ENCODE data around the gene FBXO27. TPM values are rescaled to one million over a fixed set of nuclear protein-coding genes. Genes with fewer than 3 reads are reported as not detected.

Gene FBXO27
- total RNA-seq, 1 donor from 2014 or later = 20.9 TPM

DNA sequence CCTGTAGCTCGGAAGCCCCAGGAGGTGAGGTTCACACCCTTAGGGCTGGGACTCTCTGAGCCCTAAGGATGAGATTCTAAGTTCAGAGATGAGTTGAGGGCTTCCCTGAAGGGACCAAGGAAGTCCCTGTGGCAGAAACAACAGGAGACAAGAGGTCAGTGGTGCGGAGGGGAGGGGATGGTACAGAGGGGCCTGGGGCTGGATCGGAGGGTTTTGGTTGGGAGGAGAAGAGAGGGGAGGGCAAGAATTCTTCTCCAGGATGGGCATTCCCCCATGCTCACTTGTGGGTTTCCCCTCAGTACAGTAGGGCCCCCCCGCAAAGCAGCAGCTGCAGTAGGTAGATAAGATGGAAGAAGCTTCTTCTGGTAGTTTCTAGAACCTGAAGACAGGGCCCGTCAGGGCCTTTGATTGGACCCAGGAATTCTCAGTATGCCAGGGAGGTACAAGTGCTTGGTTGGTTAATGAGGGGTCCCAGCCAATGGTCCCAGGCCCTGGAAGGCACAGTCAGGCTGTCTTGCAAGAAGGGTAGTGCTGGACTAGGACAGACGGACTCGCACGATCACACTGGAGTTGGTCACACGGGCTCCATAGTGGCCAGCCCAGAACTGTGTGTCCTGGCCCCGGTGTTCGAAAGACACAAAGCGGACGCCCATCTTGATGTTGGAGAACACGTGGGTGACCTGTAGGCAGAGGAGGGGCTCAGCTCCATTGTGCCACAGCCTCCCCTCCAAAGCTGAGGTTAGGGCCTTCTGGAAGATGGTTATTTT is 7.3 kb downstream of the FBXO27 start:
- H3K9me3 ChIP-seq (replicated peaks) = no peaks in the 10 kb centered on the region
- no peak overlapping the region for H3K27ac ChIP-seq (replicated peaks)
- intact Hi-C loops (cut with micrococcal nuclease) = no loop called here
- TF ChIP-seq, protein P1, sequence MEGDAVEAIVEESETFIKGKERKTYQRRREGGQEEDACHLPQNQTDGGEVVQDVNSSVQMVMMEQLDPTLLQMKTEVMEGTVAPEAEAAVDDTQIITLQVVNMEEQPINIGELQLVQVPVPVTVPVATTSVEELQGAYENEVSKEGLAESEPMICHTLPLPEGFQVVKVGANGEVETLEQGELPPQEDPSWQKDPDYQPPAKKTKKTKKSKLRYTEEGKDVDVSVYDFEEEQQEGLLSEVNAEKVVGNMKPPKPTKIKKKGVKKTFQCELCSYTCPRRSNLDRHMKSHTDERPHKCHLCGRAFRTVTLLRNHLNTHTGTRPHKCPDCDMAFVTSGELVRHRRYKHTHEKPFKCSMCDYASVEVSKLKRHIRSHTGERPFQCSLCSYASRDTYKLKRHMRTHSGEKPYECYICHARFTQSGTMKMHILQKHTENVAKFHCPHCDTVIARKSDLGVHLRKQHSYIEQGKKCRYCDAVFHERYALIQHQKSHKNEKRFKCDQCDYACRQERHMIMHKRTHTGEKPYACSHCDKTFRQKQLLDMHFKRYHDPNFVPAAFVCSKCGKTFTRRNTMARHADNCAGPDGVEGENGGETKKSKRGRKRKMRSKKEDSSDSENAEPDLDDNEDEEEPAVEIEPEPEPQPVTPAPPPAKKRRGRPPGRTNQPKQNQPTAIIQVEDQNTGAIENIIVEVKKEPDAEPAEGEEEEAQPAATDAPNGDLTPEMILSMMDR (IDR thresholded peaks at IDR 0.05; ENCODE audit: borderline replicate concordance) = no peak
- no peak overlapping the region for H3K4me3 ChIP-seq
- H3K4me1 ChIP-seq = no peaks in the 10 kb centered on the region
- H3K36me3 ChIP-seq = peaks cover 2% of the 10 kb centered on the region
- H3K27me3 ChIP-seq (ENCODE audit: low read depth) = peaks cover 18% of the 10 kb centered on the region
- DNase-seq = no peak

DNA sequence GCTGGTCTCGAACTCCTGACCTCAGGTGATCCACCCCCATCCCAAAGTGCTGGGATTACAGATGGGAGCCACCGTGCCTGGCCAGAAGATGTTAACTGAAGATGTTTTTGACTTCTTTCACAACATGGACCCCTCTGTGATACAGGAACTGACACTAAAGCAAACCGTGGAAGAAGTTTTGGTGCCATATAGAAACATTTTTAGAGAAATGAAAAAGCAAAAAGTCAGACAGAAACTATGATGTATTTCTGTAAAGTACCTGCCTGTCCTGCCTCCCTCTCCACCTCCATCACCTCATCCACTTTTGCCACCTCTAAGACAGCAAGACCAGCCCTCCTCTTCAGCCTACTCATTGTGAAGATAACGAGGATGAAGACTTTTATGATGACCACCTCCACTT is 11.3 kb downstream of the FBXO27 start:
- no peaks in the 10 kb centered on the region for H3K27me3 ChIP-seq (ENCODE audit: low read depth)
- intact Hi-C loops (cut with micrococcal nuclease) = no loop called here
- H3K4me3 ChIP-seq = no peak overlapping the region
- no peaks in the 10 kb centered on the region for H3K4me1 ChIP-seq
- H3K9me3 ChIP-seq (replicated peaks) = no peaks in the 10 kb centered on the region
- DNase-seq = no peak
- H3K36me3 ChIP-seq = no peaks in the 10 kb centered on the region
- no peak overlapping the region for H3K27ac ChIP-seq (replicated peaks)
- TF ChIP-seq, protein P1 (IDR thresholded peaks at IDR 0.05; ENCODE audit: borderline replicate concordance) = no peak

DNA sequence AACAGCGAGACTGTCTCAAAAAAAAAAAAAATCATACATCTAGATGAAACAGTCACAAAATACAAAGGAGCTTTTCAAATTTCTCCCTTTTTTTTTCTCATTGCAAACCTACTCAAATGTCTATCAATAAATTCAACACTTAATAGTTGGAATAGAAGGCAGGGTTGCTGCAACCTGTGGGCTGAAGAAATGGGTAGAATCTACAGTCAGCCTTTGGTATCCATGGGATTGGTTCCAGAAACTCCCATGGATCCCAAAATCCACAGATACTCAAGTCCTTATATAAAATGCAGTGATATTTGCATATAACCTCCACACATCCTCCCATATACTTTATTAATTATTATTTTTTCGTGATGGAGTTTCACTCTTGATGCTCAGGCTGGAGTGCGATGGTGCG is 14.7 kb downstream of the FBXO27 start:
- Histone ChIP-seq H3K9me3 (replicated peaks) (no peaks in the 10 kb centered on the region), H3K4me1 (no peaks in the 10 kb centered on the region), H3K4me3 (no peak overlapping the region), H3K27me3 (ENCODE audit: low read depth) (no peaks in the 10 kb centered on the region), H3K36me3 (no peaks in the 10 kb centered on the region), H3K27ac (replicated peaks) (no peak overlapping the region)
- intact Hi-C loops (cut with micrococcal nuclease) = no loop called here
- TF ChIP-seq, protein P1 (IDR thresholded peaks at IDR 0.05; ENCODE audit: borderline replicate concordance) = no peak
- no peak for DNase-seq

DNA sequence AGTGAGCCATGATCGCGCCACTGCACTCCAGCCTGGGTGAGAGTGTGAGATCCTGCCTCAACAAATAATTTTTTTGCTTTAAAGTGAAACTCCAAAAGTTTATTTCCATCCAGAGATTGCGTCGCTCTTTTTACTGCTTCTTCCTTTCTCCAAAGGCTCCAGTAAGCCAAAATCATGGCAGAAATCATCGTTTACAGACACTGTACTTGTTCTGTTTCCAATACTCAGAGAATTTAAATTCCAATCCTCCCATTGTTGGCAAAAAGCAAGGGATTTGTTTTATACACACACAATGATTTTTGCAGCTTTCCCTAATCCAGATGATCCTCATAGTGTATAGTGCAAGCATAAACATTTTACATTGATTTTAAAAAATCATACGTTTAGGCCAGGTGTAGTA is 15.3 kb downstream of the FBXO27 start:
- Histone ChIP-seq H3K4me3 (no peak overlapping the region), H3K9me3 (replicated peaks) (no peaks in the 10 kb centered on the region), H3K4me1 (no peaks in the 10 kb centered on the region), H3K27me3 (ENCODE audit: low read depth) (no peaks in the 10 kb centered on the region), H3K27ac (replicated peaks) (no peak overlapping the region), H3K36me3 (no peaks in the 10 kb centered on the region)
- DNase-seq = no peak
- intact Hi-C loops (cut with micrococcal nuclease) = no loop called here
- TF ChIP-seq, protein P1 (IDR thresholded peaks at IDR 0.05; ENCODE audit: borderline replicate concordance) = no peak

DNA sequence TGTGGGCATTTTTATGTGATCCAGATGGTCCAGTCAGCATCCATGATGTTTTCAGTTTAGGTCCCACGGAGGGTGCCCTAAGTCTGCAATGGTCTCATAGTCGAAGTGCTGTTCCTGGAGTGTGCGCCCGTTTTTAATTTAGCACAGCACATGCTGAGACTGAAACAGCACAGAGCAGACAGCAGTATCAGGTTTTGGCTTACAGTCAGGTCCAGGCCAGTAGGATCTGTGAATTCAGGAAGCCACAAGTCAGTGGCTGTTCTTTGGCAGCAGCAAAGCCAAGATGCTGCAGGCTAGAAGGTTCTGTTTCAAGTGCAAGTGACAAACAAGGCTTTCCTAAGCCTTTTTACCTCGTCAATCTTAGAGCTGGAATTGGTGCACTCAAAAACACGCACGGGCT is 18.3 kb downstream of the FBXO27 start:
- H3K36me3 ChIP-seq = no peaks in the 10 kb centered on the region
- intact Hi-C loops (cut with micrococcal nuclease) = no loop called here
- TF ChIP-seq, protein P1 (IDR thresholded peaks at IDR 0.05; ENCODE audit: borderline replicate concordance) = no peak
- no peak for DNase-seq
- H3K9me3 ChIP-seq (replicated peaks) = no peaks in the 10 kb centered on the region
- H3K4me3 ChIP-seq = no peak overlapping the region
- H3K27ac ChIP-seq (replicated peaks) = no peak overlapping the region
- H3K27me3 ChIP-seq (ENCODE audit: low read depth) = no peaks in the 10 kb centered on the region
- no peaks in the 10 kb centered on the region for H3K4me1 ChIP-seq
